Keratinocyte (primary cell): ENCODE results near the gene RAB14.

Source experiments
- EZH2 ChIP-seq: IDR thresholded peaks from one replicate; pipeline ENCODE4 v1.6.1; 2012; ENCODE audit warnings: inconsistent platforms, mild to moderate bottlenecking, low read length, moderate library complexity
- TF ChIP-seq, protein P1 (sequence below), 3 experiments: IDR thresholded peaks in 1 of 3; conservative IDR thresholded peaks in 1 of 3; optimal IDR thresholded peaks in 1 of 3; 2 replicates in 2 of 3; 3 replicates in 1 of 3; pipeline versions ENCODE3 to v1.5.1; 2011; ENCODE audit warnings: low read length in 3 of 3, mild to moderate bottlenecking in 3 of 3, moderate library complexity in 2 of 3, control low read depth in 1 of 3, inconsistent platforms in 1 of 3; ENCODE audit not compliant: insufficient read depth in 2 of 3; ENCODE audit errors: extremely low read depth in 1 of 3

DNA sequence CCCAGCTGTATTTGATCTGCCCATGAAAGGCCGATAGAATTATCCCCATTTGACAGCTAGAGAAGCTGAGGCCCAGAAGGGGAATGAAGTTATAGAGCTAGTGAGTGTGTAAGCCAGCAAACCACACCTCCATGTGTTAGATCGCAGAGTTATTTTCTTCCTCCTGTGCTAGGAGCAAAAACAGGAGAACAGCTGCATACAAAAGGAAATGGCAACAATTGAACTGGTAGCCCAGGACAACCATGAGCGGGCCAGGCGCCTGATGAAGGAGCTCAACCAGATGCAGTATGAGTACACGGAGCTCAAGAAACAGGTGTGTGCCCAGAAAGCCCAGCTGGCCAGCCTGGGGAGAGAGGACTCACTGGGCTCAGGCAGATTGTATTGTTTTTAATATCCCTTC lies 30.4 kb downstream of the RAB14 start:
- TF ChIP-seq, protein P1, sequence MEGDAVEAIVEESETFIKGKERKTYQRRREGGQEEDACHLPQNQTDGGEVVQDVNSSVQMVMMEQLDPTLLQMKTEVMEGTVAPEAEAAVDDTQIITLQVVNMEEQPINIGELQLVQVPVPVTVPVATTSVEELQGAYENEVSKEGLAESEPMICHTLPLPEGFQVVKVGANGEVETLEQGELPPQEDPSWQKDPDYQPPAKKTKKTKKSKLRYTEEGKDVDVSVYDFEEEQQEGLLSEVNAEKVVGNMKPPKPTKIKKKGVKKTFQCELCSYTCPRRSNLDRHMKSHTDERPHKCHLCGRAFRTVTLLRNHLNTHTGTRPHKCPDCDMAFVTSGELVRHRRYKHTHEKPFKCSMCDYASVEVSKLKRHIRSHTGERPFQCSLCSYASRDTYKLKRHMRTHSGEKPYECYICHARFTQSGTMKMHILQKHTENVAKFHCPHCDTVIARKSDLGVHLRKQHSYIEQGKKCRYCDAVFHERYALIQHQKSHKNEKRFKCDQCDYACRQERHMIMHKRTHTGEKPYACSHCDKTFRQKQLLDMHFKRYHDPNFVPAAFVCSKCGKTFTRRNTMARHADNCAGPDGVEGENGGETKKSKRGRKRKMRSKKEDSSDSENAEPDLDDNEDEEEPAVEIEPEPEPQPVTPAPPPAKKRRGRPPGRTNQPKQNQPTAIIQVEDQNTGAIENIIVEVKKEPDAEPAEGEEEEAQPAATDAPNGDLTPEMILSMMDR (optimal IDR thresholded peaks at IDR 0.05 in 1 of 3, IDR thresholded peaks at IDR 0.05 in 1 of 3, conservative IDR thresholded peaks at IDR 0.05 in 1 of 3; ENCODE audit: extremely low read depth in 1 of 3, insufficient read depth in 2 of 3, low read length in 3 of 3) = no peak
- no peak for TF ChIP-seq EZH2
